Activated T-cell treated with anti-CD3 and anti-CD28 coated beads for 4 hours (primary cell): ENCODE measurements around the gene PRR22.

Source experiments
- DNase-seq: peaks from one replicate; pipeline ENCODE4 v3.0.0-alpha.2; 2020

The PRR22 gene

DNA sequence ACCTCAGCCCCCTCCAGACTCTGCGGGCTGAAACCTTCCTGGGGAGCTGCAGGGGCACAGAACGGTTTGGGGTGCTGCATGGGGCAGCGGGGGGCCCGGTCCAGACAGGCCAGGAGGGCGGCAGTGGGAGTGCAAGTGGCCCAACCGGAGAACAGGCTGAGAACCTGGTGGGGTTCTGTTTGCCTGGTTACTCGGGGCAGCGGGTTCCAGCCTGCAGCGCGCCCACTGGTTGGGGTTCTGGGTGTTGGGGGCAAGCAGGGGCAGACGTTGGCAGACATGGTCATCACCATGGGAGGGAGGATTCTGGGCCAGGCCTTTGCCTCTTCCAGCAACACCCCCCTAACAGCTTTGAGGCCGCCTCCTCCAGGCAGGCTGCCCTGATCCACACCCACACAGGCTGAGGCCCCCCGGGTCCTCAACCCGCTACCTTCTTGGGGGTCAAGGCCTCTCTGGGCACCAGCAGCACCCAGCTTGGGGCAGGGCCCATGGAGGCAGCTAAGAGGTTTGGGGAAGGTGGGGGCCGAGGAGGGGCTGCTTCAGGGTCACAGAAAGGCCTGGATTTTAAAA lies at the start of gene PRR22:
Gene PRR22 (minus strand): TSS at position 166 of the 567 bp plus-strand sequence. CDS start 86 bp downstream, at position 80.
- DNase-seq: no peak

DNA sequence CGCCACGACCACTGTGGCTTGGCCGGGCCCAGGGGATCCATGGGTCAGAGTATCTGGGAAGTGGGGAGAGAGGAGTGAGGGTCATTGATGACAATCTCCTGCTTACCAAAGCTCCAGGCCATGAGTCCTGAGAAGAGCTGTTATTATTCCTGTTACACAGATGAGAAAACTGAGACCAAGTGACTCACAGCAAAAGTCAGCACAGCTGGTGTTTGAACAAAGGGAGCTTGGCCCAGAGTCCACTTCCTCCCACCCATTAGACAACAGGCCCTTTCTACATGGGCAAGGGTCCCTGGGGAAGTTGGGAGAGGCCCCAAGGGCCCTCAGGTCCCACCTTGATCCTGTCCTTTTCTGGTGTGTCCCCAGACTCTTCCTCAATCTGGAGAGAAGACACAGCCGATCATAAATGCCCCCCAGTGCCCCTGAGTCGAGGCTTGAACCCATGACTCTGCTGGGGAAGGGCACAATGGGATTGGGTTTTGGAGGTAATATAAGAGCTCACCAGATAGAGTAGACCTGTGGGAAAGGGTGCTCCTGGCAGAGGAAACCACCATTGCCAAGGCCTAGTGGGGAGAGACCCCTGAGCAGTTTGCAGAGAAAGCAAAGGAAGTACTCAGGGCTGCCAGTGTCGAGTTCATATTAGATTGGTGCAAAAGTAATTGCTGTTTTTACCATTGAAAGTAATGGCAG lies 48.1 kb upstream of the PRR22 start:
- no peak for DNase-seq

DNA sequence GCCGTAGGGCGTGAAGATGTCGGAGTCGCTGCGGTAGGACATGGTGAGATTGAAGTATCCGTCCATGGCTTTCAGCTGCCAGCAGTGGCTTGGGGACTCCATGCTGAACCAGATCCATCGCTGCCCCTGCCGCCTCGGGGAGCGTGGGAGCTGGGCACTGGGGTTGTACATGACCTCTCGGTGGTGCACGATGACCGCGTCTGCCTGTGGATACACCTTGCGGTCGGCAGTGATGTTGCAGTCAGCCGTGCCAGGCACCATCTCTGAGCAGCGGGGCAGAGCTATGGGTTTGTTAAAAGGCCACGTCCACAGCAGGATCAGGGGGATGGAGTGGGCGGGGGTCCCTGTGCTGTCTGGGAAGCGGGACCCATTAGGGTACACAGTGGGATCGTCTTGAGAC lies 47.5 kb upstream of the PRR22 start:
- no peak for DNase-seq

DNA sequence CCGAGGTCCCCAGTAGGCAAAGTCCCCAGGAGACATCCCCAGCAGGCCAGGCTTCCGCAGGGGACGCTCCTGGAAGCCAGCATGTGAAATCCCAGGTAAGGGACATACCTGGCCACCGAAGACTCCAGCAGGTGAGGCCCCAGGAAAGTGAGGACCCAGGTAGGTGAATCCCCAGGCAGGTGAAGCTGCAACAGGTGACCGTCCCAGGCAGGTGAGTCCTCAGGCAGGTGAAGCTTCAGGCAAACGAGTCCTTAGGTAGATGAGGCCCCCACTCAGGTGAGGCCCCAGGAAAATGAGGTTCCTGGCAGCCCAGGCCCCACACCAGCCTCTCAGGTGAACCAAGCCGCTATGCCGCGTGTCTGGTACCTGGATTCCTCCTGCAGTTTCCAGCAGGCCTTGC lies 46.6 kb upstream of the PRR22 start:
- DNase-seq: no peak

DNA sequence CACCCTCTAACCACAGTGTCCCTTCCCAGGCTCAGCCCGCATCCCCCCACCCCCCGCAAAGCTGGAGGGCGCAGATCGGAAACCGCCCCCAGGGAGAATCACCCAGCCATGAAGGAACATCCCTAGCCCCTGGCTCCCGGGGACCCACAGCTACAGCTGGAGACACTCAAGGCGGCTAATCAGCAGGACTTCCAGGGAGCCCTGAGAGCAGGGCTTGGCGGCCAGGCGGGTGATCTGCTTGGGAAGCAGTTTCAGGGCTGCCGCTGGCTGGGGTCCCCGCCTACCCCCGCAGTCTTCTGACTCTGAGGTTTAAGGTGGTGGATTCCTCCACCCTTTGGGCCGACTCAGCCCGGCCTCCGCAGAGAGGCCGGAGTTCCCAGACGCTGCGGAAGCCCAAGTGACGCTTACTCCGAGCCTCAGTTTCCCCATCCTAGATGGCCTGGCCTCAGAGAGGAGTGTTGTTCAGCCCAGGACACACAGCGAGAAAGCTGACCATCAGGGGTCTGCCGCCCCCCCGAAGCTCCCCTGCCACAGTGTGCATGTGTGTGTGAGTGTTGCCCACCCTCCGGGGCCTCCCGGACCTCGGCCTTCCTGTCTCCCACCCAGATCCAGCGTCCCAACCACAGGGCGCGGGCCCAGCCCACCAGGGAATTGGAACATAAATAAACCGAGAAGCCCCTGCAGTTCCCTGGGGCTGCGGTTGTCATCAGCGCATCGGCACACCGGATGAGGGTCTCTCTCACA lies 45.2 kb upstream of the PRR22 start:
- no peak for DNase-seq

DNA sequence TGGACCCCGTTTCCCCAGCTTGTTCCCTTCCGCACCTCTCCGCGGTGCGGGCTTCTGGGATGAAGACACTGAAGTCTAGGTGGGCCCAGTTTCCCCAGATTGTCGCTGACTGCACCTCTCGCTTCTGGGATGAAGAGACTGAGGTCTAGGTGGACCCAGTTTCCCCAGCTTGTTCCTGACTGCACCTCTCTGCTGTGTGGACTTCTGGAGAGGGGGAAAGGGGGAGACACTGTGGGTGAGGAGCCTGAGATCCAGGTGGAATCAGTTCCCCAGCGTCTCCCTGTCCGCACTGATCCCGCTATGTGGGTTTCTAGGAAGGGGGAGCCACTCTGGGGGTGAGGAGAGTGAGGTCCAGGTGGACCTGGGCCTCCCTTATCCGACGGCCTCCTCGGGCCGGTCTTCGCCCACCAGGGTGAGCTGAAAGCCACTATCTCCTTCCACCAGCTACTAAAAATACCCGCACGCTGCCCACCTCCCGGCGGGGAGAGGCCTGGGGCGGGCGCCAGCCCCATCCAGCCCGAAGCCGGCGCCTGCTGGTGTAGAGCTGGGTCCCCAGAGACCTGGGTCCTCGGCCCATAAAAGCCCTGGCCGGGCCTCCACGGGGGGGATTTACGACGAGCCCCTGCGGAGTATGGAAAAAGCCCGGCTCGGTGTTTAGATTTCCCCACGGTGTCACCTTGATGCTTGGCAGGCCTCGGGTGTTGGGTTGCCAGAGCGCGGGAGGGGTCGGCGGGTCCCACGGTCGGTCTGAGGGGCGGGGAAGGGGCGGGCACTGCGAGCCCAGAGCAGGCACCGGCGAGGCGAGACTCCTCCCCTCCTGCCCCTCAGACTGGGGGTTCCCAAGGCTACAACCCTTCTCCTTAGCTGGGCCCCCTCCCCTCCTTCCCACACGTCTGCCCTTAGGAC lies 44.4 kb upstream of the PRR22 start:
- no peak for DNase-seq

DNA sequence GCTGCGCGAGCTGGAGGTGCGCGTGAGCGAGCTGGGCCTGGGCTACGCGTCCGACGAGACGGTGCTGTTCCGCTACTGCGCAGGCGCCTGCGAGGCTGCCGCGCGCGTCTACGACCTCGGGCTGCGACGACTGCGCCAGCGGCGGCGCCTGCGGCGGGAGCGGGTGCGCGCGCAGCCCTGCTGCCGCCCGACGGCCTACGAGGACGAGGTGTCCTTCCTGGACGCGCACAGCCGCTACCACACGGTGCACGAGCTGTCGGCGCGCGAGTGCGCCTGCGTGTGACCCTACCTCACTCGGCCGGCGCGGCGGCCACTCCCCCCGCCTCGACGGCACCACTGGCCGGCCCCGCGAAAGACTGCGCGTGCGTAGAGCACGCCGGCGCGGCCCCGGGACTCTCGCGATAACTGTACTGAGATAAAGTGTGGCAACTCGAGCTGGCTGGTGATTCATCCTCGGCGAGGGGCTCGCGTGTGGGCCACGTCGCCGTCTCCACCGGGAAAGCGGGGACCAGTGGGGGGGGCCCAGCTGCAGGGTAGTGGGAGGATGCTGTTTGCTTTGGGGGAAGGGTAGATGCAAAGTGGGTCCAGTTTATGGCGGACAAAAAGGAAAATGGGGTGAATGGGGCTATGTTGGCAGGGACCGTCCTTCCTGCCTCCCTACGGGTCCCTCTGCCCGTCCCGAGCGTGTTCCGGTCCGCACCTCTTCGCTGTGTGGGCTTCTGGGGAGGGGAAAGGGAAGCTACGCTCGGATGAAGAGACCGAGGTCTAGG lies 43.5 kb upstream of the PRR22 start:
- peak; percentile 91 for DNase-seq

DNA sequence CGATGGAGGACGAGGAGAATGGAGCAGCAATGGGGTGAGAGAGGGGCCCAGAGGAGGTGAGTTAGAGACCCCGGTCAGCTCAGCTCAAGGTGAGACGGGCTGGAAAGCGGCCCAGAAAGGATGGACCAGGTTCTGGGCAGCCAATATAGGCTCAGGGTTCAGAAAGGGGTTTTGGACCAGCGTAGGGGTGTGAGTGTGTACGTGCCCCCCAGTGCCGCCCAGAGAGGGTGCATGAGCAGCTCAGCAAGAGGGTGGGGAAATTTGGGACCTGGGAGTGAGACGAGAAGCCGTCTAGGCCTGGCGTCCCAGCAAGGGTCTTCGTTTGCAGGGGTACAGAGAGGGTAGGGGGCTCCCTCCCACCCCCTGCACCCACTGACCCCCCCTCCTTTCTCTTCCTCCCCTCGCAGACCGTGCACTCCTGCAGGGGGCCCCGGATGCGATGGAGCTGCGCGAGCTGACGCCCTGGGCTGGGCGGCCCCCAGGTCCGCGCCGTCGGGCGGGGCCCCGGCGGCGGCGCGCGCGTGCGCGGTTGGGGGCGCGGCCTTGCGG lies 42.9 kb upstream of the PRR22 start:
- DNase-seq: no peak

DNA sequence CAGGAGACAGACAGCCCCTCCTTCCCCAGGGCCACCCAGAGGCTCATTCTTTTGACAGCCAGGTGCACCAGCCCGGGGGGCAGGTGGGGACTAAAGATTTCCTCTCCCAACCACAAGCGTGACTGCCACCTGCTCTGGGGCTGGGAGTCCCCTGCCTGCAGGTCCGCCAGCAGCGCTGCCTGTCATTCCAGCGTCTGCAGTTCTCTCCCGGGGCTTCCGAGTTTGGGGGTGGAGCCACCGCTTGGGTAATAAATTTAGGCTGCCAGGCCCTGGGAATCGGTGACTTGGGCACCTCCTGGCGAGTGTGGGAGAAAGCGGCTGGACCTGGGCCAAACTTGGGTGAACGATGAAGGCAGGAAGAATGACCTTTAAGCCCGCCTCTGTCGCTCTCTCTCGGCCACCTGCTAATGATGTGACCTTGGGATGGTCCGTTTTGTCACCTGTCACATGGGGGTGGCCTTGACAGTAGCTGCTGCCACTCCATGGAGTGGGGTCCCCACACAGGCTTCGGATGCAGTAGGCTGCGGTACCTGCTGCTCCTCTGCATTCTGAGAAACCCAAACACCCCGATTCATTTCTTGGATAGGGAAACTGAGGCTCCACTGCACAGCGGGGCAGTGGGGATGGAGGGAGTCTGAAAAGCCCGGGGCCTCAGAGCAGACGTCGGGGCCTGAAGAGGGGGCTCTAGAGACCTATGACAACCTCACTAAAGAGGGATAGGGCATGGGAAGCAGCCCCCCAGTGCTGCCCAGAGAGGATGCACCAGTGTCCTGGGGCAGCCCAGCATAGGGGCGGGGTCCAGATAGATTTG lies 42.2 kb upstream of the PRR22 start:
- DNase-seq: no peak

DNA sequence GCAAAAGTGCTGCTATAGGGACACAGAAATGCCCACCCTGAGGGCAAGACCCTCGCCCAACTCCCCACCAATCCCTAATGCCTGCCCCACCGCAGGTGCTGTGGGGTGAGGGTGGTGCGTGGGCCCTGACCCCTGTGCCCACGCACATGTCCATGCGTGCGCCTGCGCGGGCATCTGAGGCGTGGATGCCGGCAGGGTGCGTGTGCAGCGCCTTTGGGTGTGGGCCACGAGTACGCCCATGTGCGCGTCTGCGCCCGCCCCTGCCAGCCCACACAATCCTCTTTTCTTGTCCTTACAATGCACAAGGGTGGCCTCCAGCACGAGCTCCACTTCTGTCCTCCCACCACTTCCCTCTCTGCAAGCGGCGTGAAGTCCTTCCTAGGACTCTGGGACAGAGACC lies 40.6 kb upstream of the PRR22 start:
- no peak for DNase-seq

DNA sequence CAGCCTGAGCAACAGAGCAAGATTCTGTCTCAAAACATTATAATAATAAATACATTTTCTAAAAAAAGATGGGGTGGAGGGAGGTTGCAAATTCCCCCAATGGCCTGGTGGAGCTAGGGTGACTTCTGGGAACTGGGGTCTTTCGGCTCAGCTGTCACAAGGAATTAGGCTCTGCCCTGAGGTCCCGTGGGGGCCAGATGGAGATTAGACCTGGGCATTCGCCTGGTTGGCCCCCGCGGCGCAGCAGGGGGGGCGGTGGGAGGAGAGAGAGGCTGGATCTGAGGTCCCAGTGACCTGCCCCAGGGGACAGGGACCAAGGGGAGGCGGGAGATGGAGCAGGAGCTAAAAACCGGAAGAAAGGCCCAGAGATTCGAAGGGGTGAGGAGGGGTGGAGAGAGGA lies 40.2 kb upstream of the PRR22 start:
- DNase-seq: no peak

DNA sequence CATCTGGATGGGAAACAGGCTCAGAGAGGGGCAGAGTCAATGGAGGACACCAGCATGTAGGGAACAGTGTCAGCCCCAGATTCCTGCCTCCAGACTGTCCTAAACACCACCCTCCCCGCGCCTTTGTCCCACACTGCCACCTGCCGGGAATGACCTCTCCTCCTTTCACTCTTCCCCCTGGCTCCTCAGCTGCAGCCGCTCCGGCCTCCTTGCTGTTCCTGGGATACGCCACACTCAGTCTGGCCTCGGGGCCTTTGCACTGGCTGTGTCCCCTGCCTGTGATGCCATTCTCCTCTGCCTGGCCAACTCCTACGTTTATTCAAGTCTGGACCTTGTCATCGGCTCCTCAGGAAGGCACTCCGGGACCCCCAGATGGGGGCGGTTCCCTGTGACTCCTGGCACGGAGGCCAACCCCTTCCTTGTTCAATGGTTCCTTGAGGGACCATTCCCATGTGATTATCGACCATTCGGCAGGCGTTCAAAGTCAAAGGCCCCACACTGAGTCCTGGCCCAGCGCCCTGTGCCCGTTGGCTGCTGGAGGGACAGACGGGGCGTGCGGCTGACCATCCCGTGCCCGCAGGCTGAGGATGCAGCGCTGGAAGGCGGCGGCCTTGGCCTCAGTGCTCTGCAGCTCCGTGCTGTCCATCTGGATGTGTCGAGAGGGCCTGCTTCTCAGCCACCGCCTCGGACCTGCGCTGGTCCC lies 39.2 kb upstream of the PRR22 start:
- DNase-seq: no peak

DNA sequence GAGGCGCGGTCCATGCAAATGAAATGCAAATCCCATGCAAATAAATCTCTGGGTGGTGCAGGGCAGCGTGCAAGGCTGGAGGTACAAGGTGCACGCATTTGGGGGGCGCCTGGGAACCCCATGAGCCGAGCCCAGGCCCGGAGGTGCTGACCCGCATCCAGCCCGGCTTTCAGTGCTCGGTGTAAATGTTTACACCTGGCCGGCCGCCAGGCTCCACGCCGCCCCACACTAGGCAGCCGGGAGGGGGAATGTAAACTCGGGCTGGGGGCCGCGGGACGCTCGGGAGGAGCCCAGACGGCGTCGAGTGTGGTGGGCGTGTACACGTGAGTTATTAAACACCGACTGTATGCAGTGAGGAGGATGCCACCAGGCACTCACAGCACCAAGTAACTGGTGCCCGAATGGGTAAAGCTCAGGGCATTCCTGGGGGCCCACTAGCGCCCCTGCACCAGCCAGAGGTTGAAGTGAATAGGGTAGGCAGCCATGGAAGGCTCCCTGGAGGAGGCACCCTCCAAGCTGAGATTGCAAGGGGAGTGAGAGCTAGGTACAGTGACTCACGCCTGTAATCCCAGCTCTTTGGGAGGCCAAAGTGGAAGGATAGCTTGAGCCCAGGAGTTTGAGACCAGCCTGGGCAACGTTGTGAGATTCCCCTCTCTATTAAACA lies 37.8 kb upstream of the PRR22 start:
- no peak for DNase-seq

DNA sequence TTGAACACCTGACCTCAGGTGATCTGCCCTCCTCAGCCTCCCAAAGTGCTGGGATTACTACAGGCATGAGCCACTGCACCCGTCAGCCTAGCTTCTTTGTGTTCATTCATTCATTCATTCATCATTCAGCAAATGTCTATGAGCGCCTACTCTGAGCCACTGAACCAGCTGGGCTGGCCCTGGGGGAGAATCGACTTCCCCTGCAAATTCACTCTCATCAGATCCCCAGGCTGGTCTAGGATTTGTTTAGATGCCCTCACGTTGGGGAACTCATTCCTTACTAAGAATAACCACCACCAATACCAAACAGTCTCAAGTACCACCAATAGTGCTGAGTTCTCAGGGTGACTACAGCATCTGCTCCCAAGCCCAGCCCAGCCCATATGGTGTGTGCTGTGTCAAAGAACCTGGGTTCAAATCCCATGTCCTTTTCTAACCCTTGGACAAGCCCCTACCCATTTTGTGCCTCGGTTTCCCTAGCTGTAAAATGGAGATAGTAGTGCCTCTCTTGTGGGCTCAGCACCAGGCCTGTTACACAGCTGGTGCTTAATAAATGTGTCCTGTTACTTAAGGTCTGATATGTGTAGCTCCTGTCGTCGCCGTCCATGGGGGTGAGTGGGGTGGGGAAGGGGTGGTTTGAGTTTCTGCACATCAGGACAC lies 37.1 kb upstream of the PRR22 start:
- DNase-seq: no peak

DNA sequence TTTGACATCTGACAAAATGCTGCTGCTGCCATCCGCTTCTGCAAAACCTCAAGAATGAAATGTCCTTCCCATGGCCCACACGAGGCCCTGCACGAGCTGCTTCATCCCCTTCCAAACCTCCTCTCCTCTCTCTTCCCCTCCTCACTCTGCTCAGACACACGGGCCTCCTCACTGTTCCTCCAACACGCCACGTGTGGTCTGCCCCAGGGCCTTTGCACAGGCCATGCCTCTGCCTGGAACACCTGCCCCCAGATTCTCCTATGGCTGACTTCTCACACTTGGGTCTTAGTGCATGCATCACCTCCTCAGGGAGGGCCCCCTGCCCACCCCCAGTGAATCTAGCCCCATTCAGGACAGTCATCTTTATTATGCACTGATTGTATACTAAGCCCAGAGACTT lies 36.2 kb upstream of the PRR22 start:
- no peak for DNase-seq

DNA sequence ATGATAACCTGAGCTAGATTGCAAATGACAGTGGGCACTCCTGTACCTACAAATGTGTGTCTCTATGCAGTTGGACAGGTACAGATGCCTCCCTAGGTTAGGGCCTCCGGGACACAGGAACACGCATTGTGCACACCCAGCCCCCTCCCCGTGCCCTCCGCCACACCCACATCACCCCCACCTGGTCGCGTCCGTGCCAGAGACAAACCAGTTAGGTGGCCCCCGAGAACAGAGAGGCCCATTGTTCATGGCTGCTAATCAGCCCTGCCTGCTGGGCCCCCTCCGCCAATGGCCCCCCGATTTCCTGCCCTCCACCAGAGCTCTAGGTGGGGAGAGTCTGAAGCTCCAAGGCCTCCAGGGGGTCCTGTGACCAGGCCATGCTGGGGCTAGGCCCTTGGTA lies 34.0 kb upstream of the PRR22 start:
- DNase-seq: no peak

DNA sequence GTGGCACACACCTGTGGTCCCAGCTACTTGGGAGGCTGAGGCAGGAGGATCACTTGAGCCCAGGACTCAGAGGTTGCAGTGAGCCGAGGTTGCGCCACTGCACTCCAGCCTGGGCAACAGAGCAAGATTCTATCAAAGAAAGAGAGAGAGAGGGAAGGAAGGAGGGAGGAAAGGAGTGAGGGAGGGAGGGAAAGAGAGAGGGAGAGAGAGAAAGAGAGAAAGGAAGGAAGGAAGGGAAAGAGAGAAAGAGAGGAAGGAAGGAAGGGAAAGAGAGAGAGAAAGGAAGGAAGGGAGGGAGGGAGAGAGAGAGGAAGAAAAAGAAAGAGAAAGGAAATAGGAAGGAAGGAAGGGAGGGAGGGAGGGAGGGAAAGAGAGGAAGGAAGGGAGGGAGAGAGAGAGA lies 32.7 kb upstream of the PRR22 start:
- no peak for DNase-seq

DNA sequence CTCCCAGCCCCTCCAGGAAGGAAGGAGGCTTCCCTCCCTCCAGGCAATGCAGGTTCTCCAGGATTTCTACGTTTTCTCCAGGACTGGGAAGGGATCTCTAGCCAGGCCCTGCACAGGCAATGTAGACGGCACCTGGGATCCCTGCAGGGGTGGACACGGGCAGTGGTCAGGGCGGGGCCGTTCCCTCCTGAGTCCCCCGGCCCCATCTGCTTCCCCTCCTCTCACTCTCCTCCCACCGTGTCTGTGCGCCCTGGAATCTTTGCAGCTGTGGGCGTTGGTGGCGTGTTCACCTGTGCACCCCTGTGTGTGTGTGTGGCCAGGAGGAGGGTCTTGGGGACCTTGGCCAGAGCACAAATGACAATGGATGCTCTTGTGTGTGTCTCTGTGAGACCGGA lies 30.3 kb upstream of the PRR22 start:
- no peak for DNase-seq

DNA sequence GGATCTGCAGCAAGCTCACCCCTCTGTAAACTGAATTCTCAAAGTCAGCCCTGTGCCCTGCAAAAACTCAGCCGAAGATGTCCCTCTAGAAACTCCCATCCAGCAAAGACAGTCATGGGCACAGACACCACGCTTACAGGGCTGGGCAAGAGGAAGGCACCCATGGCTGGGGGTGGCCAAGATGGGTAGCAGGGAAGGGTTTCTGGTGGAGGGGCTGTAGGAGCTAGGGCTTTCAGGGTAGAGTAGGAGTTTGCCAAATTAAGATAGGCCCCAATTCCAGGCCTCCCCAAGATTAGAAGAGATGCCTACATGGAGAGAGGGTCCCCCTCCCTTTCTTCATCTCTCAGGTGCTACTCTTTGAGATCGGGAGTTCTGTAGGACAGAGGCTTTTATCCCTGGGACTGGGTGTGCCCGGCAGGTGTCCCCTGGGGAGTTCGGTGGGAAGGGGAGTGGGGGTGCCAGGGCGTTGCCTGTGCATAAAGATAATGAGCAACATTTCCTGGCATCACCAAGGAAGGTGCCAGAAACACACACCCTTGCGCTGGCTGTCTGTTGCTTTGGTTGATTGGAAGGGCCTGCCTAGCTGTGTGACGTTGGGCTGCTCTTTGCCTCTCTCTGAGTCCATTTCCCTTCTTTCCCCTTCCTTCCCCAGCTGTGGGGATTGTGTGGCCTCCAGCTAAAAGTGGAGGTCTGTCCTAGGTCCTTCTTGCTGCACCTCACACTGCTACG lies 29.7 kb upstream of the PRR22 start:
- no peak for DNase-seq
